GM12891 (cell line): ENCODE measurements around the gene FOXD2.

ENCODE experiments used
- POLR2AphosphoS5 ChIP-seq: IDR thresholded peaks from 2 replicates; pipeline ENCODE4 v1.6.1; 2011; ENCODE audit warnings: low read depth, low read length, control low read depth
- TAF1 ChIP-seq: IDR thresholded peaks from 2 replicates; pipeline ENCODE4 v1.6.1; 2011; ENCODE audit warnings: low read depth, low read length, control low read depth

DNA sequence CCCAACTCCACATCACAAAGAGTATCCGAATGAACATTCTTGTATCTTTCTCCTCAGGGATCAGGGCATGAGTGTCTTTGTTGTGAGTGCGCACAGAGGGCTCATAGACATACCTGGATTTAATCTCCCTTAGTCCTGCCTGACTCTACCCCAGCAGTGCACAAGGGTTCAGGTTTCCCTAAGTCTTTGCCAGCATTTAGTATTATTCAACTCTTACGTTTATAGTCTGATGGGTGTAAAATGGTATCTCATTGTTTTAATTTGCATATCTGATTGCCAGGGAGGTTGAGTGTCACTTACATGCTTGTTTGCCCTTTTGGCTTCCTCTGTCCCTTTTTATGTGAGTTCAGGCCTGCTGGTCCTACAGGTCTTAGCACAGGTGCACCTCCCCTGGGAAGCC lies 49.5 kb downstream of the FOXD2 start:
- no peak for TF ChIP-seq POLR2AphosphoS5
- TF ChIP-seq TAF1: no peak
